H1 (cell line): ENCODE data around the gene ARHGEF40. TPM values are rescaled to one million over a fixed set of nuclear protein-coding genes. Genes with fewer than 3 reads are reported as not detected.

Experiments used
- CTCF ChIA-PET: fragments of 300-600 bp; sonication (Branson Sonifier 250); formaldehyde crosslinking; loops from one replicate; lab custom pipeline; 2021; ENCODE audit not compliant: partially characterized antibody; lab: Charles Lee
- POLR2A ChIA-PET: fragments of 300-600 bp; sonication (Branson Sonifier 250); formaldehyde crosslinking; loops from one replicate; lab custom pipeline; 2021; ENCODE audit warnings: inconsistent platforms; ENCODE audit not compliant: partially characterized antibody; lab: Charles Lee
- DNase-seq, 2 experiments: peaks; one replicate each; pipeline versions ENCODE4 v3.0.0 to v3.0.0-alpha.2; 2010 to 2022; ENCODE audit warnings: low spot score in 2 of 2, low read depth in 1 of 2, mixed read lengths in 1 of 2
- FAIRE-seq: peaks from 2 replicates; lab custom pipeline; 2011; peaks lifted over from hg19 to GRCh38; lab: Jason Lieb, UNC
- H2AFZ ChIP-seq: 2 replicates; pipeline ENCODE4 v1.8.1; 2012; ENCODE audit warnings: low read length, inconsistent platforms
- H2AK5ac ChIP-seq: 2 replicates; pipeline ENCODE4 v1.6.1; 2013; ENCODE audit warnings: low read depth, low read length
- H2BK120ac ChIP-seq: replicated peaks from 2 replicates; pipeline ENCODE3; 2013; ENCODE audit warnings: low read depth, low read length, inconsistent platforms
- H2BK12ac ChIP-seq: 2 replicates; pipeline ENCODE4 v1.6.1; 2013; ENCODE audit warnings: low read depth, low read length
- H2BK15ac ChIP-seq: 2 replicates; pipeline ENCODE4 v1.6.1; 2013; ENCODE audit warnings: low read length
- H2BK20ac ChIP-seq: 2 replicates; pipeline ENCODE4 v1.6.1; 2013; ENCODE audit warnings: low read length
- H2BK5ac ChIP-seq: 2 replicates; pipeline ENCODE4 v1.6.1; 2013; ENCODE audit warnings: low read depth, low read length
- H3K14ac ChIP-seq: 2 replicates; pipeline ENCODE4 v1.6.1; 2013; ENCODE audit warnings: inconsistent platforms; ENCODE audit not compliant: insufficient read length
- H3K18ac ChIP-seq: 2 replicates; pipeline ENCODE4 v1.6.1; 2013; ENCODE audit warnings: low read length; ENCODE audit errors: extremely low read depth
- H3K23ac ChIP-seq: 2 replicates; pipeline ENCODE4 v1.6.1; 2013; ENCODE audit warnings: inconsistent platforms; ENCODE audit not compliant: insufficient read length
- H3K23me2 ChIP-seq: 2 replicates; pipeline ENCODE4 v1.6.1; 2013; ENCODE audit warnings: low read depth, low read length
- H3K27ac ChIP-seq: 2 replicates; pipeline ENCODE4 v1.6.1; 2011; ENCODE audit warnings: low read depth, low read length, inconsistent platforms
- H3K27me3 ChIP-seq, 4 experiments: replicated peaks in 1 of 4; 1 replicate in 1 of 4; 2 replicates in 3 of 4; pipeline versions ENCODE4 v1.6.1 to v1.8.1; 2011 to 2013; ENCODE audit warnings: low read length in 3 of 4, mild to moderate bottlenecking in 3 of 4, inconsistent platforms in 2 of 4, mixed read lengths in 2 of 4, moderate library complexity in 1 of 4; ENCODE audit not compliant: control insufficient read depth in 3 of 4, insufficient read depth in 3 of 4; ENCODE audit errors: extremely low read depth in 1 of 4
- H3K36me3 ChIP-seq, 4 experiments: 2 replicates each; pipeline versions ENCODE4 v1.6.1 to v1.8.1; 2011 to 2013; ENCODE audit warnings: mild to moderate bottlenecking in 4 of 4, low read length in 3 of 4, moderate library complexity in 2 of 4, control low read depth in 1 of 4, inconsistent platforms in 1 of 4; ENCODE audit not compliant: insufficient read depth in 4 of 4, control insufficient read depth in 2 of 4
- H3K4ac ChIP-seq: replicated peaks from 2 replicates; pipeline ENCODE3; 2013; ENCODE audit warnings: low read length, low read depth, mixed read lengths, inconsistent platforms; ENCODE audit not compliant: insufficient read length
- H3K4me1 ChIP-seq, 4 experiments: replicated peaks in 1 of 4; 1 replicate in 1 of 4; 2 replicates in 3 of 4; pipeline versions ENCODE4 v1.6.1 to v1.8.1; 2011 to 2013; ENCODE audit warnings: low read length in 3 of 4, inconsistent platforms in 2 of 4, mixed read lengths in 1 of 4; ENCODE audit not compliant: insufficient read depth in 4 of 4, control insufficient read depth in 3 of 4
- H3K4me2 ChIP-seq, 2 experiments: 2 replicates each; pipeline versions ENCODE4 v1.6.1 to v1.8.1; 2011 to 2013; ENCODE audit warnings: low read depth in 2 of 2, low read length in 2 of 2, control low read depth in 1 of 2, inconsistent platforms in 1 of 2, mild to moderate bottlenecking in 1 of 2; ENCODE audit not compliant: insufficient read depth in 1 of 2
- H3K4me3 ChIP-seq, 4 experiments: fragments of 200-600, 300-600 bp in 1 of 4; sonication (generic), shearing (Covaris generic), sonication (Bioruptor Twin) in 1 of 4; 2 replicates each; pipeline versions ENCODE4 v1.5.1 to v1.8.1; 2011 to 2016; ENCODE audit warnings: low read length in 4 of 4, low read depth in 3 of 4, control low read depth in 2 of 4, inconsistent platforms in 2 of 4, mild to moderate bottlenecking in 2 of 4, mixed read lengths in 1 of 4, moderate library complexity in 1 of 4; ENCODE audit not compliant: insufficient read depth in 2 of 4; ENCODE audit errors: extremely low read depth in 1 of 4
- H3K56ac ChIP-seq: replicated peaks from 2 replicates; pipeline ENCODE3; 2013; ENCODE audit warnings: low read depth, mild to moderate bottlenecking, mixed read lengths, low read length, inconsistent platforms; ENCODE audit not compliant: insufficient read length
- H3K79me1 ChIP-seq: 2 replicates; pipeline ENCODE4 v1.6.1; 2013; ENCODE audit warnings: low read depth, low read length, control low read depth
- H3K79me2 ChIP-seq, 2 experiments: 2 replicates each; pipeline versions ENCODE4 v1.6.1 to v1.8.1; 2012 to 2013; ENCODE audit warnings: low read length in 2 of 2, mild to moderate bottlenecking in 2 of 2, inconsistent platforms in 1 of 2; ENCODE audit not compliant: insufficient read depth in 2 of 2, control insufficient read depth in 1 of 2
- H3K9ac ChIP-seq, 4 experiments: replicated peaks in 1 of 4; 1 replicate in 1 of 4; 2 replicates in 3 of 4; pipeline versions ENCODE4 v1.6.1 to v1.8.1; 2011 to 2013; ENCODE audit warnings: low read depth in 3 of 4, low read length in 3 of 4, control low read depth in 2 of 4, mild to moderate bottlenecking in 2 of 4, moderate library complexity in 2 of 4, inconsistent platforms in 1 of 4; ENCODE audit errors: extremely low read depth in 1 of 4
- H3K9me3 ChIP-seq, 2 experiments: 2 replicates each; pipeline versions ENCODE4 v1.6.1 to v1.8.1; 2012 to 2013; ENCODE audit warnings: mild to moderate bottlenecking in 2 of 2, moderate library complexity in 2 of 2, control low read depth in 1 of 2, inconsistent platforms in 1 of 2, low read depth in 1 of 2, low read length in 1 of 2, mixed read lengths in 1 of 2; ENCODE audit not compliant: insufficient read depth in 2 of 2
- H4K20me1 ChIP-seq, 2 experiments: replicated peaks in 1 of 2; 2 replicates each; pipeline versions ENCODE3 to v1.8.1; 2011 to 2013; ENCODE audit warnings: inconsistent platforms in 2 of 2, low read length in 2 of 2, mild to moderate bottlenecking in 1 of 2; ENCODE audit not compliant: insufficient read depth in 2 of 2, control insufficient read depth in 1 of 2
- H4K5ac ChIP-seq: 2 replicates; pipeline ENCODE4 v1.6.1; 2013; ENCODE audit warnings: low read length, low read depth, mixed read lengths, inconsistent platforms; ENCODE audit not compliant: insufficient read length
- H4K8ac ChIP-seq: 2 replicates; pipeline ENCODE4 v1.8.0; 2013; ENCODE audit warnings: mild to moderate bottlenecking, moderate library complexity, low read length, inconsistent platforms; ENCODE audit not compliant: insufficient read depth; ENCODE audit errors: extremely low read depth
- H4K91ac ChIP-seq: replicated peaks from 2 replicates; pipeline ENCODE3; 2013; ENCODE audit warnings: low read length, mixed read lengths, inconsistent platforms; ENCODE audit not compliant: insufficient read length
- ASH2L ChIP-seq: fragments of 200-600, 300-600 bp; sonication (generic); IDR thresholded peaks from one replicate; pipeline ENCODE4 v1.7.1; 2017; ENCODE audit warnings: low read length
- CBX8 ChIP-seq: fragments of 300-800, 300-1000 bp; sonication (generic); IDR thresholded peaks from 2 replicates; pipeline ENCODE4 v1.7.1; 2016; ENCODE audit warnings: low read depth, low read length, borderline replicate concordance
- CHD1 ChIP-seq: IDR thresholded peaks from 2 replicates; pipeline ENCODE4 v1.6.1; 2012; ENCODE audit warnings: low read depth, low read length, improper control_type of control experiment
- CTBP2 ChIP-seq: IDR thresholded peaks from 2 replicates; pipeline ENCODE4 v1.7.0; 2011; ENCODE audit warnings: borderline replicate concordance, mild to moderate bottlenecking, moderate library complexity, mixed read lengths, low read length; ENCODE audit not compliant: insufficient read depth, insufficient read length
- JUN ChIP-seq: IDR thresholded peaks from 2 replicates; pipeline ENCODE4 v1.6.1; 2011; ENCODE audit warnings: low read depth, mild to moderate bottlenecking, improper control_type of control experiment, low read length
- NRF1 ChIP-seq: IDR thresholded peaks from 2 replicates; pipeline ENCODE4 v1.6.1; 2011; ENCODE audit warnings: mild to moderate bottlenecking, low read depth, low read length, improper control_type of control experiment
- PHF8 ChIP-seq: fragments of 200-600 bp; sonication (generic); conservative IDR thresholded peaks from 2 replicates; pipeline ENCODE4 v1.7.1; 2012; ENCODE audit warnings: low read depth, mild to moderate bottlenecking, inconsistent platforms, low read length, moderate library complexity
- RNF2 ChIP-seq: fragments of 200-900, 300-1000 bp; sonication (generic); IDR thresholded peaks from 2 replicates; pipeline ENCODE4 v1.7.1; 2016; ENCODE audit warnings: borderline replicate concordance, low read depth, mild to moderate bottlenecking, antibody characterized with exemption, low read length; ENCODE audit not compliant: poor library complexity, severe bottlenecking; ENCODE audit errors: missing control alignments
- SP1 ChIP-seq: IDR thresholded peaks from 2 replicates; pipeline ENCODE4 v1.6.1; 2011; ENCODE audit warnings: low read depth, low read length
- TEAD4 ChIP-seq: IDR thresholded peaks from 2 replicates; pipeline ENCODE4 v1.6.1; 2012; ENCODE audit warnings: low read depth, low read length, inconsistent platforms, mixed read lengths
- WGBS, 2 experiments: shearing (Covaris generic) in 1 of 2; methylation state at CpG; one replicate each; pipeline versions ENCODE4 v1.1.6 to v1.1.7; 2013 to 2015; ENCODE audit warnings: low lambda C conversion rate in 2 of 2, mixed read lengths in 2 of 2, inconsistent platforms in 1 of 2, low coverage in 1 of 2, missing lambda C conversion rate in 1 of 2; ENCODE audit not compliant: insufficient replicate concordance in 2 of 2, insufficient coverage in 1 of 2, insufficient read length in 1 of 2; ENCODE audit errors: extremely low coverage in 1 of 2, missing lambda C conversion rate in 1 of 2; 5-methylcytosine and 5-hydroxymethylcytosine counted together
- polyA plus RNA-seq, 7 experiments: library from polyadenylated mRNA; depleted of rRNA in 3 of 7; stranded (reverse) in 5 of 7; unstranded in 2 of 7; fragments of >200 nt in 5 of 7; fragments of 200-250 nt in 2 of 7; gene quantifications; 1 replicate in 5 of 7; 2 replicates in 1 of 7; 4 replicates in 1 of 7; pipeline versions ENCODE4 v1.2.1 to v1.2.3, GENCODE V29; 2011 to 2013; ENCODE audit warnings: missing spikeins in 2 of 7, mixed read lengths in 2 of 7
- total RNA-seq: library from RNA; stranded (reverse); fragmentation: NEBNext Ultra II Directional; extraction: Animal tissue kit (Norgen Biotek cat#: 25700); gene quantifications from 2 replicates; pipeline ENCODE4 v1.2.1, GENCODE V29; 2021

The ARHGEF40 gene
- total and polyA plus RNA-seq, 2 of the 8 experiments (the other 6 are each of a cell fraction or from before 2014, with no cell fraction given), result 53.1 to 101 TPM

DNA sequence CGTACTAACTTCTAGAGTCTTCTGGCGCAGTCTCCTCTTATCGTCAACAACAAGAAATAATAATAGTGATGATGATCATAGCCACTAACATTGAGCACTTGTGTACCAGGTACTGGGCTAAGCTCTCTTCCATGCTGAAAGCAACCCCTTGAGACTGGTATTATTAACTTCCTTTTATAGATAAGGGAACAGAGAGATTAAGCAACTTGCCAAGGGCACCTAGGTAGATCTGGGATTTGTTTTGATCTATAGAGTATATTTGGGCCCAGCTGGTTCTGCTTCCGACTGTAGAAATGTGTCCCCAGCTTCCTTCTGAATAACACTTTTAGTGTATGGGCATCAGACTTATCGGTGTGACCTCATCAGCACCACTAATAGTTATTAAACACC is 29.5 kb downstream of the ARHGEF40 start:
- no peak for FAIRE-seq
- peak overlapping the region in 1 of 4 experiments; percentile 33; a peak in 2 of 7 replicates for H3K9ac ChIP-seq
- H3K9me3 ChIP-seq, result no peaks in the 10 kb centered on the region
- H3K18ac ChIP-seq, result no peak overlapping the region
- no peak overlapping the region; the same call in 1 of the 2 replicates for H2BK12ac ChIP-seq
- H4K91ac ChIP-seq, result no peak overlapping the region
- no peak overlapping the region; the same call in 1 of the 2 replicates for H2BK20ac ChIP-seq
- DNase-seq, result no peak
- no peak overlapping the region for H4K5ac ChIP-seq
- POLR2A ChIA-PET, result interaction anchor here (0.6 to 7.2 kb wide), 4 partner anchors 11 to 126 kb away, joined by 4 to 65 read pairs (median 34); partner anchors contain the start of gene ARHGEF40
- H2BK15ac ChIP-seq, result no peak overlapping the region
- H3K56ac ChIP-seq, result no peak overlapping the region
- no peak overlapping the region for H4K8ac ChIP-seq
- 69% methylated on average over 5 of the region's 5 CpGs; no CpG with 5 or more reads in 1 of the 2 experiments for WGBS, 2 experiments
- no peaks in the 10 kb centered on the region for H3K27me3 ChIP-seq
- peaks cover 4 to 59% of the 10 kb centered on the region in 2 experiments for H3K79me2 ChIP-seq
- no peak overlapping the region for H2BK120ac ChIP-seq
- no peaks in the 10 kb centered on the region; the same call in 1 of the 2 replicates for H3K79me1 ChIP-seq
- H3K23ac ChIP-seq, result no peak overlapping the region
- H3K4me3 ChIP-seq, result peak overlapping the region; percentile 68 to 78 (median 73); a peak in 4 of 8 replicates
- no peaks in the 10 kb centered on the region for H3K36me3 ChIP-seq
- H4K20me1 ChIP-seq, result peaks cover 0 to 3% of the 10 kb centered on the region in 2 experiments
- H3K23me2 ChIP-seq, result peaks cover 13% of the 10 kb centered on the region
- CTCF ChIA-PET, result interaction anchor here (0.6 to 9.2 kb wide), 8 partner anchors 8 to 86 kb away, joined by 3 to 148 read pairs (median 6); partner anchors contain the start of genes ARHGEF40 and RNASE13
- no peak overlapping the region for H3K14ac ChIP-seq
- H2AFZ ChIP-seq, result no peak overlapping the region
- peak overlapping the region; percentile 60 for H3K4ac ChIP-seq
- H2BK5ac ChIP-seq, result peak overlapping the region; percentile 69
- H3K4me2 ChIP-seq, result peak overlapping the region; percentile 75 to 88
- H3K27ac ChIP-seq, result no peak overlapping the region
- H3K4me1 ChIP-seq, result peaks cover 7 to 30% (median 12%) of the 10 kb centered on the region in 4 experiments; a peak in 6 of 7 replicates
- no peak overlapping the region for H2AK5ac ChIP-seq
- TF ChIP-seq PHF8, result no peak
- no peak for TF ChIP-seq CHD1
- TF ChIP-seq SP1, result no peak
- no peak for TF ChIP-seq JUN
- TF ChIP-seq TEAD4, result no peak
- no peak for TF ChIP-seq CTBP2
- no peak for TF ChIP-seq ASH2L
- TF ChIP-seq CBX8, result no peak
- TF ChIP-seq RNF2, result no peak
- no peak for TF ChIP-seq NRF1
